Measurements from ENCODE around the gene GSN.

The GSN gene

DNA sequence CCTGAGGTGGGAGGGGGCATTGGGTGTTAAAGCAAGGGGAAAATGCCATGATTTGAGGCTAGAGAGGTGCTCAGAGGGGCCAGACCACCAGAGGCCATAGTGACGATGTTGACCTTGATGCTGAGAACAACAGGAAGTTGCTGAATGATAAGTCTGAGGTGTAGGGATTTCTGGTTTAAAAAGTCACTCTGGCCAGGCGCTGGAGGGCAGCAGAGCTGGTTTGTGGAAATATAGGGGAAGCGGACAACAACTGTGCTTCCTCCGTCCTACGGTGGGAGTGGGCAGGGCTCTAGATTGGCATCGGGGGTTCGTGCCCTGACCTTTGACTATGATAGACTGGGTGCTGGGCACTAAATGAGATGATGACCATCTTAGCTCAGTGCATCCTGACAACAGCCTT, 57.4 kb downstream of the GSN start:
- FAIRE-seq = no peak

DNA sequence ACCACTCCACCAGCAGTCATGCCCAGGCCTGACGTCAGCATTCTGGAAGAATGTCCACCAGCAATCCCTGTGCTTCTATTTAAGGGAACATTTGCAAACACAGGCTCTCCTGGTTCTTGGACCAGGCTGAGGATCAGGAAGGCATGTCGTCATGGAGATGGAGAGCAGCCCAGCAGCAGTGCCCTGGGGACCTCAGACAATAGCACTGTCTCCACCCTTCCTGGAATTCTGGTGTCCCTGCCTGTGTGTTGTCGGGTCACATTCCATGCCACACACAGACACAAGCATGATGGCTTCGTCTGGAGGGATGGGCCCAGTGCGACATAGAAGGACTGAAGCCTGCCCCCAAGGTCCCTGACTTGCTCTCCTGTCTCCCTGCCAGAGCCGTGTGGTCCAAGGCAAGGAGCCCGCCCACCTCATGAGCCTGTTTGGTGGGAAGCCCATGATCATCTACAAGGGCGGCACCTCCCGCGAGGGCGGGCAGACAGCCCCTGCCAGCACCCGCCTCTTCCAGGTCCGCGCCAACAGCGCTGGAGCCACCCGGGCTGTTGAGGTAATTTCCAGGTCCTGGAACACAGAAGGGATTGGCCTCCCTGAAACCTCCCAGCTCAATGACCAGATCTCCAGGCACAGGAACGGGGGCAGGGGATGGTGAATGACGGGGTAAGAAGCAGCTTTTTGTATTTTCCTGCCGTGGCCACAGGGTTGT, 58.3 kb downstream of the GSN start:
- FAIRE-seq = no peak

GRCh38 chr9:121326901-121327613, 59.1 kb downstream of the GSN start:
- no peak for FAIRE-seq

DNA sequence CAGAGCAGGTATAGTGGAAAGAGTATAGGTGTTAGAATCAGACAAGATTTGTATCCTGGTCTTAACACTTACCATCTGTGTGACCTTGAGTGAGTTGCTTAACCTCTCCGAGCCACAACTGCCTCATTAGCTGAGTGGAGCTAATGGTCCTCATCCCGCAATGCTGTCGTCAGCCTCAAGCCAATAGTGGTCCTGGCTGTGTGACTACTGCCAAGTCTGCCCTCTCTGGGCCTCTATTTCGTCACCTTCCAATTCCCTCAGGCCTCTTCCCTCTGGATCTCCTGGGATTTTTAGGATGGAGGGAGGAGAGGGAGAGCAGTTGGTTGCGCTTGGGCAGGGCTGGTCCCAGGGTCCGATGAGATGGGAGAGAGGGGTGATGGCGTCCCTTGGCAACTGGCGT, 60.5 kb downstream of the GSN start:
- FAIRE-seq = no peak

GRCh38 chr9:121328876-121329681, 61.1 kb downstream of the GSN start:
- no peak for FAIRE-seq

GRCh38 chr9:121331549-121331948, 63.6 kb downstream of the GSN start:
- no peak for FAIRE-seq

DNA sequence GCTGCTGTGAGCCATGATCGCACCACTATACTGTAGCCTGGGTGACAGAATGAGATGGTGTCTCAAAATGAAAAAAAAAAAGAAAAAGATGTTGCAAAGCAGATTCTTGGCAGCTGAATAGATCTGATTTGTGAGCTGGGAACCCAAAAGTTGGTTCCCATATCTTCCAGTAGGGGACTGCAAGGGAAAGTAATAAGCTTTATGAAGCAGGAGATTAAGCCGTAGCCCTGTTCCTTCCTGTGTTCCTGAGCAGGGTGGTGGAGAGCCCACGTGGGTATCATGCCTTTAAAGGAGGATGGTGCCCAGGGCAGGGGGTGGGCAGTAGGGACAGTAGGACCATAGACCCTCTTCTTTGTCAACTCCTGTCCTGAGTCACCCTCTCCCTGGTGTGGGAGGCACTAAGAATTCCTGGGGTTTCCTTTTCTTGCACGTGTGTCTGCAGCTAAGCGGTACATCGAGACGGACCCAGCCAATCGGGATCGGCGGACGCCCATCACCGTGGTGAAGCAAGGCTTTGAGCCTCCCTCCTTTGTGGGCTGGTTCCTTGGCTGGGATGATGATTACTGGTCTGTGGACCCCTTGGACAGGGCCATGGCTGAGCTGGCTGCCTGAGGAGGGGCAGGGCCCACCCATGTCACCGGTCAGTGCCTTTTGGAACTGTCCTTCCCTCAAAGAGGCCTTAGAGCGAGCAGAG, 64.2 kb downstream of the GSN start:
- no peak for FAIRE-seq

DNA sequence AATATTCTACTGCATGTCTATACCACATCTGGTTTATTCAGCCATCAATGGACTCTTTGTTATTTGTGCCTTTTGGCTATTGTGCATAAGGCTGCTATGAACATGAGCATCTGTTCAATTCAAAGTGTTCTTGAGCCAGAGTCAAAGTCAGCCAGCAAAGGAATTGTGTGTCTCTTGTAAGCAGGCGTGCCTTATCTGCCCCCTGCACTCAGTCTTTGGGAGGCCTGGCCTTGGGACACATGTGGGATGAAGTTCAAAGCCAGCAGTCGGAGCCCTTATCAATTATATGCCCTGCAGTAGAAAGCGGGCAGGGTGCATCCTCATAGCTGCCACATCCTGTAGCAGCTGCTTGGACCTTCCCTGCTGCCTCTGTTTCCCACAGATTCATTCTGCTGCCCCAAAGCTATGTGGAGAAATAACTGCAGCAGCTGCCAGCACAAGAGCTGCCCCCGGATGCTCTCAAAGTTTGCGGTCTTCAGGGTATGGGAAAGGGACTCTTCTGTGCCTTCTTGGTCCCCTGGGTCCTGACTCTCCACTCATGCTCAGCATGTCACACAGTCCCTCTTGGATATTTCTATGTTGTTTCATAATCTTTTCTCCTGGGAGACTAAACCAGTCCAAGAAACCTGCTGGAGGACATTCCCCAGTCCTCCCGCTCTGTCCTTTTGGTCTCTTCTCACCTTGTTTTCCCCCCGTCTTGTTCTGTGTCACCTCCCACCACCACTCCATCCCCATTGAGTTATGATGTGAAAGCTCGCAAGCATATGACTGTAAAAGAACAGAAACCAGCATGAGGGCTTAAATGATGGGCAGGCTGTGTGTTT, 66.2 kb downstream of the GSN start:
- FAIRE-seq = no peak

GRCh38 chr9:121336665-121337064, 68.7 kb downstream of the GSN start:
- no peak for FAIRE-seq

GRCh38 chr9:121339437-121339836, 71.5 kb downstream of the GSN start:
- no peak for FAIRE-seq

DNA sequence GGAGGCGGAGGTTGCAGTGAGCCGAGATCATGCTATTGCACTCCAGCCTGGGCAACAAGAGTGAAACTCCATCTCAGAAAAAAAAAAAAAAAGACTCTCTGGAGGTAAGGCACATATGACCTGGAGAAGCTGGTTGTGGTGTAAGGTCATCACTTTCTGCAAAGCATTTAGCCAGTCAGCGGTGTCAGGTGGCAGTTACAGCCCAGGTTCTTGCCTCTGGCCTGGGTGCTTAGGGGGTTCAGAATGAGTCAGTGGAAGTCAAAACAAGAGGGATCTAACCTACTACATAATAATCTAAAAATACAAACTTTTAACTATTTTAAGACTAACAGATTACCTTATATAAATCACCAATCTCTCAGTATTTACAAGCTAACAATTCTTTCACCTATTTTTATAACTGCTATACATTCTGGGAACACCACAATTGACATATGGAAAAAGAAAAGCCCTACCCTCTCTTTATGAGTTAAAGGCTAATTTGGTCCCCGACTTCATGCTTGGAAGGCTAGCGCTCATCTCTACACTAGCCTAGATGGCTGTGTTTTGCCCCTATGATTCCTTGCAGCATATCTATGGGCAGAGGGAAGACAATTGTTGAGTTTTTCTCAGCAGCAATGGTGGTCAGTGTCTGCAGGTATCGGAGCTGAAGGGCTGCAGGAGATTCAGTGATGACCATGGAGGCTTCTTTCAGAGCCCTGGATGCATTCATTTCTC, 72.9 kb downstream of the GSN start:
- no peak for FAIRE-seq

DNA sequence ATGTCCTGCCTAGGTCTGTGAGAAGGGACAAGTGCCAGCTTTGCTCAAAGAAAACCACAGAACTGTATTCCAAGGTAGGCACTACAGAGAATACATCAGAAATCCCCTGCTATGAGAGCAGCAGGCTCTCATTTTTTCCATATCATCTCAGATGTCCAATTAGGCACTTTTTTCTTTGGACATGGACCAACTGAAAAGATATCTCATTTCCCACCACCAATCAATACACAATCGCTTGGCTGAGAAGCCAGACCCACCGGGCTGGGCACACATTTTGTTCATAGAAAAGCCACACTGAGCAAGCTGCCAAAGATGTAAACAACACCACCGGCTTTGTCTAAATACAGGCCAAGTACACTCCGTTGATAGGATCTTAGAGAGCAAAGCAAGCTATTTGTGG, 76.2 kb downstream of the GSN start:
- no peak for FAIRE-seq

- FAIRE-seq = no peak
Observed at GRCh38 chr9:121345070-121345469, 77.1 kb downstream of the GSN start.

DNA sequence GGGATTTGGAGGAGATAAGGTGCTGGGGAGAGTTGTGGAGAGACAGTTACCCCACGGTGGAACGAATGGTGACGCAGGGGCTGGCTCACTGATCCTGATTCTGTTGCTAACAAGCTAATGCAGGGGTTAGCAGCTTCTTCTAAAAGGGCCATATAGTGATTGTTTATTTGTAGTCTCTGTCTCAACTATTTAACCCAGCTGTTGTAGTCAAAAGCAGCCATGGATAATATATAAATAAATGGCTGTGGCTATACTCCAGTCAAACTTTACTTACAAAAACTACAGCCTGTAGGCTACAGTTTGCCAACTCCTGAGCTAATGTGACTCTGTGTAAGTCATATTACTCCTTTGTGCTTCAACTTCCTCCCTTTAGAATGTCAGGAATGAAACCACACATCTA, 80.3 kb downstream of the GSN start:
- FAIRE-seq = no peak

DNA sequence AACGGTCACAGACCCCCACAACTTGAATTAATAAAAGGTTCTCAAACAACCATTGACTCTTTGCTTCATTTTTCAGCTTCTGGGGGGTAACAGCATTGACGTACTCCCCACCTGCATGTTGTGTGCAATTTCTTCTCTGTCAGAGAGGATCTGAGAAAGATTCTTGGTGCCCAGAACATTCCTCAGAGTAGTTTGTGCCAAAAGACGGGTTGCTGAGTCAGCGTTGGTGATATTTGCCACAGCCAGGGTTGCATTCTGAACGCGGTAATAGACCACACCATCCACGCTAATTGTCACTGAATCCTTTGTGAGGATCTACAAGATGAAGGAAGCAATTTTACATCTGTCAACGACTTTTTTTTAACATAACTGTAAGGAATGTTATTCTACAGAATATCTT, 81.0 kb downstream of the GSN start:
- no peak for FAIRE-seq

DNA sequence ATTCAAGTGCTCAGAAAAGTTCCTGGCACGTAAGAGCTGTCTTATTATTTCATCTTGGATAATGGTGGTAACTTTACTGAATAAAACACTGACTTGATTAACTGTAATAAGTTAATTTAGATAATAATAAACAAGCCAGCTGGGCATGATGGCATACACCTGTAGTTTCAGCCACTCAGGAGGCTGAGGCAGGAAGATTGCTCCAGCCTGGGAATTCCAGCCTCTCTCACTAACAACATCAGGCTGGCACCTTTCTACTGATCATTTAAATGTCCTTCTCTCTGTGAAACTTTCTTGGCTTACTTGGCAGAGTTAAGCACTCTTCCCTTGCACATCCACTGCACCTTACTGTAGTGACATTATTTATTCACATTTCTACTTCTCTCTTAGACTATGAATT, 82.1 kb downstream of the GSN start:
- no peak for FAIRE-seq

- no peak for FAIRE-seq
Observed at GRCh38 chr9:121350993-121351561, 83.1 kb downstream of the GSN start.

DNA sequence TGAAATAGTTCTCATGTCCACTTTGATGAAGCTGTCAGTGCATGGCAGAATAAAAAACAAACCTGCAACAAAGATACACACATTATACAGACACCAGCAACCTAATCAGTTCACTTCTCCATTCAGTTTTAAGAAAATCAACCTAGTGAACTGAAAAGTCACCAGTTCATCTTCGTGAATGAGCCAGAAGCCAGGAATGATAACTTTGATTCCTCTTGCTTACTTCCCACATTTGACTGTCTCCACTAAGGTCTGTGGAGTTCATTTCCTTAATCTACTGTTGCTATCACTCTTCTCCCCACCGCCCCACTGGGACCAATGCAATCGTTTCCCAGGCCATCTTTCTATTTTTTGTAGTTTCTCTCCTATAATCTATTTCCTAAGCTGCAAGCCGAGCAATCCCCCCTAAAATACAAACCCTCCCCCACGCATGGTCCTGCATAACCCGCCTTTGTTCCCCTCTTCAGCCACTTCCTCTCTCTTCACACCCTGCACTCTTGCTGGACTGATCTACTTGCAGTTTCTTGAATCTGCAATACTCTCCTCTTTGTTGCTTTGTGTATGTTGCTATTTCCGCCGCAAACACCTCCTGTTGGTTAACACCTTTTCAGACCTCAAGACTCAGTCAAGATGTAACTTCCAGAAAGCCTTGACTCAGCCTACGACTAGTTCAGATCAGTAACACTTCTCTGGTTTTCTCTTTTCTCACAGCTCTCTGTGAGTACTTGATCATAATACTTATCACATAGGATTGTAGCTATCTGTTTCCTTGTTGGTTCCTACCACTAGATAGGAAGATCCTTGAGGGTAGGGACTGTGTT, 85.5 kb downstream of the GSN start:
- no peak for FAIRE-seq

DNA sequence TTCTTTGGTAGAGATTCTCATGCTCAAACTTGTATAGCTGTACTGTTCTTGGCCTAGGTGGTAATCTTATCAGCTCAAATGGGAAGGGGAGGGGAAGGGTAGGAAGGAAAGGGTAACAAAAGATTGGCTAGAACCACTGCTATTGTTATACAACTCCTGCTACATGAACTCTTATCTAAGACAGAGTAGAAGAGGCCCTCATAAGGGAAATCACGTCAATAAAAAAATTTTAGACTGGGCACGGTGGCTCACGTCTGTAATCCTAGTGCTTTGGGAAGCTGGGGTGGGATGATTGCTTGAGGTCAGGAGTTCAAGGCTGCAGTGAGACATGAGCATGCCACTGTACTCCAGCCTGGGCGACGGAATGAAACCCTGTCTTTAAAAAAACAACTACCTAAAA, 86.2 kb downstream of the GSN start:
- no peak for FAIRE-seq

DNA sequence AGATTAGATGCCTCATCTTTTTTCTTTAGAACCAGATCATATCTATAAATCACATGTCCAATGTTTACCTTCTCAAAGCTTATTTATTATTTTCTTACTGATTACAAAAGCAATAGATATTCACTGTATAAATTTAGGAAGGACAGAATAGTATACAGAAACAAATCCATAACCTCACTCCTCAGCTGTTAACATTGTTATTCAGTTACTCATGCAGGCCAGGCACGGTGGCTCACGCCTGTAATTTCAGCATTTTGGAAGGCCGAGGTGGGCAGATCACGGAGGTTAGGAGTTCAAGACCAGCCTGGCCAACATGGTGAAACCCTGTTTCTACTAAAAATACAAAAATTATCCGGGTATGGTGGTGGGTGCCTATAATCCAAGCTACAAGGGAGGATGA, 86.8 kb downstream of the GSN start:
- FAIRE-seq = no peak
